Uterus (tissue), 4 donors: ENCODE results near the gene PPP3R1. TPM values are rescaled to one million over a fixed set of nuclear protein-coding genes. Genes with fewer than 3 reads are reported as not detected.

ENCODE experiments used
- DNase-seq, 2 donors: peaks; one replicate each; pipeline ENCODE4 v3.0.0-alpha.2; 2019 to 2020
- H3K27ac ChIP-seq, 2 donors: fragments of 200-600 bp; sonication (generic); 1 replicate in 1 of 2; 2 replicates in 1 of 2; pipeline ENCODE4 v1.5.1; 2016 to 2018
- H3K27me3 ChIP-seq, 2 donors: fragments of 200-600 bp; sonication (generic); one replicate each; pipeline ENCODE4 v1.5.1; 2018 to 2019; ENCODE audit warnings: control low read depth in 1 of 2
- H3K36me3 ChIP-seq, 2 donors: fragments of 200-600 bp; sonication (generic); one replicate each; pipeline ENCODE4 v1.5.1; 2019; ENCODE audit warnings: control low read depth in 1 of 2
- H3K4me1 ChIP-seq, 2 donors: fragments of 200-600 bp; sonication (generic); one replicate each; pipeline ENCODE4 v1.5.1; 2018 to 2019; ENCODE audit warnings: control low read depth in 1 of 2
- H3K4me3 ChIP-seq, 2 donors: fragments of 200-600 bp; sonication (generic); 1 replicate in 1 of 2; 2 replicates in 1 of 2; pipeline ENCODE4 v1.5.1; 2018 to 2019; ENCODE audit warnings: mild to moderate bottlenecking in 1 of 2
- H3K9me3 ChIP-seq, 2 donors: fragments of 200-600 bp; sonication (generic); one replicate each; pipeline ENCODE4 v1.5.1; 2019; ENCODE audit warnings: control low read depth in 1 of 2
- CTCF ChIP-seq, 4 experiments: fragments of 200-600 bp in 2 of 4; fragments of 450-650 bp in 2 of 4; sonication (generic) in 2 of 4; IDR thresholded peaks; one replicate each; pipeline ENCODE4 v1.5.1; 2016 to 2019; ENCODE audit warnings: antibody characterized with exemption in 4 of 4, mild to moderate bottlenecking in 2 of 4, moderate library complexity in 1 of 4
- POLR2A ChIP-seq, 2 donors: fragments of 450-650 bp; IDR thresholded peaks; one replicate each; pipeline ENCODE4 v1.6.1; 2016; ENCODE audit warnings: antibody characterized with exemption in 2 of 2, mild to moderate bottlenecking in 1 of 2, moderate library complexity in 1 of 2
- intact Hi-C: fragments of 100-400 bp; cut with DNase I; formaldehyde crosslinking; loops from one replicate; pipeline ENCODE4 v1.15.1; 2023; ENCODE audit warnings: low total_unique reads
- total RNA-seq, 4 donors: library from RNA; depleted of rRNA in 3 of 4; stranded (reverse); fragments of >200 nt in 3 of 4; gene quantifications; one replicate each; pipeline versions ENCODE4 v1.1.0 to v1.2.4, GENCODE V29; 2014 to 2023
- donor health status: DM: yes; HTN: yes; CAD: no.

Gene PPP3R1
- total RNA-seq, 4 donors from 2014 or later = 9.7 to 67.9 (median 56.0) TPM

- TF ChIP-seq POLR2A (IDR thresholded peaks at IDR 0.05) (no peak), CTCF (IDR thresholded peaks at IDR 0.05) (no peak)
- no peak for DNase-seq
- Histone ChIP-seq H3K9me3 (no peaks in the 10 kb centered on the region), H3K4me3 (no peak overlapping the region), H3K27ac (no peak overlapping the region), H3K36me3 (no peaks in the 10 kb centered on the region), H3K27me3 (no peaks in the 10 kb centered on the region), H3K4me1 (peaks cover 0 to 6% of the 10 kb centered on the region in 2 donors)
- intact Hi-C loops = no loop called here
Measured at GRCh38 chr2:68200157-68200787, 52.1 kb downstream of the PPP3R1 start.

GRCh38 chr2:68196120-68196716 is 56.1 kb downstream of the PPP3R1 start:
- Histone ChIP-seq H3K27ac (peak overlapping the region in 1 of 2 donors; percentile 22), H3K27me3 (no peaks in the 10 kb centered on the region), H3K9me3 (no peaks in the 10 kb centered on the region), H3K36me3 (no peaks in the 10 kb centered on the region), H3K4me1 (peaks cover 0 to 7% of the 10 kb centered on the region in 2 donors), H3K4me3 (no peak overlapping the region)
- peak in 1 of 2 donors; percentile 51 for DNase-seq
- intact Hi-C loops = loop anchor here (5.0 kb wide), 1 partner anchor 86 kb away; no protein-coding TSS in a partner anchor
- TF ChIP-seq POLR2A (IDR thresholded peaks at IDR 0.05) (no peak), CTCF (IDR thresholded peaks at IDR 0.05) (peak; percentile 55 to 63 (median 60))

GRCh38 chr2:68195096-68195495 is 57.2 kb downstream of the PPP3R1 start:
- Histone ChIP-seq H3K4me3 (no peak overlapping the region), H3K27ac (peak overlapping the region; percentile 2 to 30), H3K36me3 (no peaks in the 10 kb centered on the region), H3K4me1 (peaks cover 0 to 7% of the 10 kb centered on the region in 2 donors), H3K27me3 (no peaks in the 10 kb centered on the region), H3K9me3 (no peaks in the 10 kb centered on the region)
- intact Hi-C loops = loop anchor here (5.0 kb wide), 1 partner anchor 87 kb away; no protein-coding TSS in a partner anchor
- TF ChIP-seq POLR2A (IDR thresholded peaks at IDR 0.05) = no peak
- no peak for TF ChIP-seq CTCF (IDR thresholded peaks at IDR 0.05)
- DNase-seq = no peak

GRCh38 chr2:68193787-68194372 is 58.5 kb downstream of the PPP3R1 start:
- Histone ChIP-seq H3K27me3 (no peaks in the 10 kb centered on the region), H3K4me3 (no peak overlapping the region), H3K27ac (peak overlapping the region; percentile 39 to 57), H3K4me1 (peaks cover 0 to 7% of the 10 kb centered on the region in 2 donors), H3K36me3 (no peaks in the 10 kb centered on the region), H3K9me3 (no peaks in the 10 kb centered on the region)
- no peak for TF ChIP-seq POLR2A (IDR thresholded peaks at IDR 0.05)
- TF ChIP-seq CTCF (IDR thresholded peaks at IDR 0.05) = no peak
- no peak for DNase-seq
- intact Hi-C loops = no loop called here

- no peaks in the 10 kb centered on the region for H3K27me3 ChIP-seq
- intact Hi-C loops = no loop called here
- H3K4me1 ChIP-seq = peaks cover 0 to 7% of the 10 kb centered on the region in 2 donors
- TF ChIP-seq POLR2A (IDR thresholded peaks at IDR 0.05) (no peak), CTCF (IDR thresholded peaks at IDR 0.05) (no peak)
- no peak overlapping the region for H3K4me3 ChIP-seq
- no peaks in the 10 kb centered on the region for H3K36me3 ChIP-seq
- no peaks in the 10 kb centered on the region for H3K9me3 ChIP-seq
- H3K27ac ChIP-seq = peak overlapping the region; percentile 39 to 57
- no peak for DNase-seq
Measured at GRCh38 chr2:68193144-68193543, 59.2 kb downstream of the PPP3R1 start.
